OCI-LY7 (cell line): ENCODE results near the gene EMC9.

Experiments used
- EZH2phosphoT487 ChIP-seq: fragments of 200-600 bp; sonication (generic); IDR thresholded peaks from 2 replicates; pipeline ENCODE4 v1.6.1; 2018; ENCODE audit warnings: low read depth, borderline replicate concordance, mild to moderate bottlenecking, mixed run types, antibody characterized with exemption, low read length, moderate library complexity, mixed read lengths
- TF ChIP-seq, protein P1 (sequence below): fragments of 200-600 bp; sonication (generic); conservative IDR thresholded peaks from 2 replicates; pipeline ENCODE4 v1.5.1; 2014; ENCODE audit warnings: mild to moderate bottlenecking, antibody characterized with exemption, low read length, moderate library complexity, mixed read lengths

DNA sequence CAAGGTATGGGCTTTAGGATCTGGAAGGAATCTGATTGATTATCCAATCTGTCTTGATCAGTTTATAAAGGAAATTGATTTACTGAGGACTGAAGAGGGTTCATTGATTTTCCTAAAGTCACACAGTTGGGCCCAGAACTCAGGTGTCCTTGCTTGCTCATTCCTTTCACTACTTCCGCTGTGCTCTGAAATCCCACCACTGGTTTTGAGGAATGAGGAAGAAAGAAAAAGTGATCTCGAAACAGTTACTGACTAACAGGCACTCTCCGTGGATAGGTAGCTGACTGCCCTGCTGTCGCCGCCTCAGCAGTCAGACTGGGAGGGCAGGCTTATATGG is 11.0 kb downstream of the EMC9 start, which contains the start of gene FITM1:
- TF ChIP-seq, protein P1, sequence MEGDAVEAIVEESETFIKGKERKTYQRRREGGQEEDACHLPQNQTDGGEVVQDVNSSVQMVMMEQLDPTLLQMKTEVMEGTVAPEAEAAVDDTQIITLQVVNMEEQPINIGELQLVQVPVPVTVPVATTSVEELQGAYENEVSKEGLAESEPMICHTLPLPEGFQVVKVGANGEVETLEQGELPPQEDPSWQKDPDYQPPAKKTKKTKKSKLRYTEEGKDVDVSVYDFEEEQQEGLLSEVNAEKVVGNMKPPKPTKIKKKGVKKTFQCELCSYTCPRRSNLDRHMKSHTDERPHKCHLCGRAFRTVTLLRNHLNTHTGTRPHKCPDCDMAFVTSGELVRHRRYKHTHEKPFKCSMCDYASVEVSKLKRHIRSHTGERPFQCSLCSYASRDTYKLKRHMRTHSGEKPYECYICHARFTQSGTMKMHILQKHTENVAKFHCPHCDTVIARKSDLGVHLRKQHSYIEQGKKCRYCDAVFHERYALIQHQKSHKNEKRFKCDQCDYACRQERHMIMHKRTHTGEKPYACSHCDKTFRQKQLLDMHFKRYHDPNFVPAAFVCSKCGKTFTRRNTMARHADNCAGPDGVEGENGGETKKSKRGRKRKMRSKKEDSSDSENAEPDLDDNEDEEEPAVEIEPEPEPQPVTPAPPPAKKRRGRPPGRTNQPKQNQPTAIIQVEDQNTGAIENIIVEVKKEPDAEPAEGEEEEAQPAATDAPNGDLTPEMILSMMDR: no peak
- TF ChIP-seq EZH2phosphoT487: no peak
